ENCODE data around the gene C22orf42. TPM values are rescaled to one million over a fixed set of nuclear protein-coding genes. Genes with fewer than 3 reads are reported as not detected.
"Not testable (repeated sequence)": the region's sequence is repeated elsewhere in the genome, so short reads cannot be mapped to it uniquely, and the experiment has no call there.

C22orf42 gene
- total and polyA plus RNA-seq, 12 donors: not detected

GRCh38 chr22:32140688-32141087 is 18.4 kb downstream of the C22orf42 start:
- DNase-seq, H3K4me3 ChIP-seq, H3K27me3 ChIP-seq, H3K36me3 ChIP-seq, H3K27ac ChIP-seq, H3K9me3 ChIP-seq: not testable (repeated sequence)
- WGBS, 2 donors: 49 to 52% methylated on average over 6 of the region's 6 CpGs
- TF ChIP-seq CTCF (IDR thresholded peaks at IDR 0.05): peak in 6 of 9 donors; percentile 22 to 43 (median 38)
- intact Hi-C loops (cut with DNase I): loop anchor here in 1 of 10 donors (10.0 kb wide), 1 partner anchor 334 kb away; the partner anchor contains the start of gene FBXO7
- peaks cover 0 to 34% (median 0%) of the 10 kb centered on the region in 9 donors for H3K4me1 ChIP-seq
- peak in 5 of 8 donors; percentile 39 to 67 (median 53) for ATAC-seq

- H3K27ac ChIP-seq: peak overlapping the region in 7 of 10 donors; percentile 54 to 77 (median 67)
Measured at GRCh38 chr22:32138576-32138975, 20.5 kb downstream of the C22orf42 start.

GRCh38 chr22:32137731-32138324 is 21.3 kb downstream of the C22orf42 start:
- H3K27me3 ChIP-seq; H3K36me3 ChIP-seq; H3K9me3 ChIP-seq; intact Hi-C loops (cut with DNase I): not testable (repeated sequence)
- H3K4me3 ChIP-seq: peak overlapping the region in 9 of 10 donors; percentile 15 to 55 (median 47)
- DNase-seq: peak in 1 of 2 donors; percentile 31
- 59 to 69% methylated on average over 16 of the region's 16 CpGs for WGBS, 2 donors
- peak in 6 of 8 donors; percentile 29 to 77 (median 62) for ATAC-seq
- peak overlapping the region; percentile 13 to 78 (median 67) for H3K27ac ChIP-seq
- peaks cover 0 to 21% (median 0%) of the 10 kb centered on the region in 9 donors for H3K4me1 ChIP-seq

More at GRCh38 chr22:32138576-32138975, 20.5 kb downstream of the C22orf42 start:
- H3K9me3 ChIP-seq; DNase-seq; H3K36me3 ChIP-seq; H3K27me3 ChIP-seq; ATAC-seq; intact Hi-C loops (cut with DNase I): not testable (repeated sequence)
- H3K4me3 ChIP-seq: peak overlapping the region in 8 of 10 donors; percentile 4 to 55 (median 48)
- peaks cover 0 to 21% (median 0%) of the 10 kb centered on the region in 9 donors for H3K4me1 ChIP-seq
- 55 to 66% methylated on average over 1 of the region's 1 CpG for WGBS, 2 donors

GRCh38 chr22:32136881-32137280 is 22.2 kb downstream of the C22orf42 start:
- Histone ChIP-seq H3K4me1 (peaks cover 0 to 16% (median 0%) of the 10 kb centered on the region in 9 donors), H3K27ac (peak overlapping the region in 3 of 10 donors; percentile 22 to 76 (median 67))
- H3K9me3 ChIP-seq; H3K27me3 ChIP-seq; DNase-seq; H3K4me3 ChIP-seq; intact Hi-C loops (cut with DNase I); H3K36me3 ChIP-seq; ATAC-seq: not testable (repeated sequence)
- WGBS, 2 donors: 68 to 73% methylated on average over 4 of the region's 4 CpGs

- H3K4me1 ChIP-seq: peaks cover 0 to 16% (median 0%) of the 10 kb centered on the region in 9 donors
- 64 to 76% methylated on average over 3 of the region's 3 CpGs for WGBS, 2 donors
- H3K36me3 ChIP-seq; H3K9me3 ChIP-seq; H3K27ac ChIP-seq; H3K27me3 ChIP-seq; DNase-seq; intact Hi-C loops (cut with DNase I); H3K4me3 ChIP-seq: not testable (repeated sequence)
- peak in 5 of 8 donors; percentile 56 to 75 (median 69) for ATAC-seq
Measured at GRCh38 chr22:32135958-32136357, 23.1 kb downstream of the C22orf42 start.

- ATAC-seq; DNase-seq; H3K4me3 ChIP-seq; intact Hi-C loops (cut with DNase I); H3K27me3 ChIP-seq; H3K9me3 ChIP-seq; H3K36me3 ChIP-seq; H3K27ac ChIP-seq: not testable (repeated sequence)
- WGBS, 2 donors: 93 to 97% methylated on average over 14 of the region's 14 CpGs
- peaks cover 0 to 16% (median 0%) of the 10 kb centered on the region in 9 donors for H3K4me1 ChIP-seq
Measured at GRCh38 chr22:32134796-32135195, 24.3 kb downstream of the C22orf42 start.

GRCh38 chr22:32132783-32133182 is 26.3 kb downstream of the C22orf42 start:
- H3K27ac ChIP-seq: no peak overlapping the region
- TF ChIP-seq CTCF (IDR thresholded peaks at IDR 0.05): no peak
- H3K4me3 ChIP-seq: no peak overlapping the region
- intact Hi-C loops (cut with DNase I): no loop called here
- H3K27me3 ChIP-seq: peaks cover 0 to 8% (median 0%) of the 10 kb centered on the region in 7 donors
- no peaks in the 10 kb centered on the region for H3K36me3 ChIP-seq
- ATAC-seq (no peak), DNase-seq (no peak)
- peaks cover 0 to 10% (median 0%) of the 10 kb centered on the region in 9 donors for H3K4me1 ChIP-seq
- H3K9me3 ChIP-seq: no peaks in the 10 kb centered on the region
- WGBS, 2 donors: 80 to 86% methylated on average over 1 of the region's 1 CpG

Measured in heart right ventricle (tissue), 16 donors.